ENCODE data around the gene MYH1.

The MYH1 gene

GRCh38 chr17:10518271-10519037, at the start of gene MYH1:
Gene MYH1 (minus strand): TSS chr17:10518542. CDS start chr17:10516642, 1,900 bp downstream.
- TF ChIP-seq GATA2 (IDR thresholded peaks at IDR 0.05; ENCODE audit: low read depth, low read length) = no peak
- no peak for TF ChIP-seq GATA3 (IDR thresholded peaks at IDR 0.05; ENCODE audit: low read depth, low read length)

GRCh38 chr17:10563991-10564660, 45.8 kb upstream of the MYH1 start:
- TF ChIP-seq GATA2 (IDR thresholded peaks at IDR 0.05; ENCODE audit: low read depth, low read length) (no peak), GATA3 (IDR thresholded peaks at IDR 0.05; ENCODE audit: low read depth, low read length) (no peak)

DNA sequence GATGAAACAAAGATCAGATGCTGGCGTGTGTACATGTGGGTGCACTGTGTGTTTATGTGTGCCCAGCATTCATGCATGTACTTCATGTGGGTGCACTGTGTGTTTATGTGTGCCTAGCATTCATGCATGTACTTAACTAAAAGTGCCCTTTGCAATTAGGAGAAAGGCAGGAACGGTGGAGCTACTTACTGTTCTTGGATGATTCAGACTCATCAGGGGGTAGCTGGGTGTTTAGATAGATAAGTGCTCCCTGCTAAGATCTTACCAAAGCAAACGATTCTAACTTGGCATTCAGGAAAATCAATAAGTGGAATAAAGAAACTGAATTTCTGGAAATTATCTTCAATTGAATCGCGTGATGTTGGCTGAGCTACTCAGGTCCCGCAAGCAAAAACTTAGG, 39.7 kb upstream of the MYH1 start:
- TF ChIP-seq GATA2 (IDR thresholded peaks at IDR 0.05; ENCODE audit: low read depth, low read length) = no peak
- TF ChIP-seq GATA3 (IDR thresholded peaks at IDR 0.05; ENCODE audit: low read depth, low read length) = no peak

GRCh38 chr17:10557422-10557821, 39.1 kb upstream of the MYH1 start:
- TF ChIP-seq GATA2 (IDR thresholded peaks at IDR 0.05; ENCODE audit: low read depth, low read length) (no peak), GATA3 (IDR thresholded peaks at IDR 0.05; ENCODE audit: low read depth, low read length) (no peak)

GRCh38 chr17:10556301-10557005, 38.1 kb upstream of the MYH1 start:
- TF ChIP-seq GATA2 (IDR thresholded peaks at IDR 0.05; ENCODE audit: low read depth, low read length) (no peak), GATA3 (IDR thresholded peaks at IDR 0.05; ENCODE audit: low read depth, low read length) (no peak)

GRCh38 chr17:10550014-10550413, 31.7 kb upstream of the MYH1 start:
- TF ChIP-seq GATA3 (IDR thresholded peaks at IDR 0.05; ENCODE audit: low read depth, low read length) (no peak), GATA2 (IDR thresholded peaks at IDR 0.05; ENCODE audit: low read depth, low read length) (no peak)

GRCh38 chr17:10549096-10549842, 30.9 kb upstream of the MYH1 start, which contains the start of gene MYH2:
Gene MYH2 (minus strand): TSS chr17:10549658. CDS start chr17:10547920, 1,738 bp downstream.
- TF ChIP-seq GATA2 (IDR thresholded peaks at IDR 0.05; ENCODE audit: low read depth, low read length) (no peak), GATA3 (IDR thresholded peaks at IDR 0.05; ENCODE audit: low read depth, low read length) (no peak)

GRCh38 chr17:10547351-10547750, 29.0 kb upstream of the MYH1 start:
- TF ChIP-seq GATA2 (IDR thresholded peaks at IDR 0.05; ENCODE audit: low read depth, low read length) = no peak
- TF ChIP-seq GATA3 (IDR thresholded peaks at IDR 0.05; ENCODE audit: low read depth, low read length) = no peak

DNA sequence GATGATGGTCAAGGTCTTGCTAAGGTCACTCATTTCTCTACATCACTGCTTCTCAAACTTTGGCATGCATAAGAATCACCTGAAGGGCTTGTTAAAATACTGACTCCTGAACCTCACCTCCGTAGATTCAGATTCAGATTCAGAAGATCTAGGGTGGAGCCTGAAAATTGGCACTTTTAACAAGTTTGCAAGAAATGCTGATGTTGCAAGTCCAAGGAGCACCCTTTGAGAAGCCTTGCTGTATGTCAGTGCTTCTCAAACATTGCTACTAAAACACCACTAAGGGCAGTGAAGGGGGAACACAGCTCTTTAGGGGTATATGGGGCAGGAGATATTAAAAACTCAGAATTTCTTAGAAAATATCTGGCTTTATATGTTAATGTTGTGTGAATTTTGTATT, 13.7 kb upstream of the MYH1 start:
- TF ChIP-seq GATA3 (IDR thresholded peaks at IDR 0.05; ENCODE audit: low read depth, low read length) = no peak
- no peak for TF ChIP-seq GATA2 (IDR thresholded peaks at IDR 0.05; ENCODE audit: low read depth, low read length)

- TF ChIP-seq GATA2 (IDR thresholded peaks at IDR 0.05; ENCODE audit: low read depth, low read length) (no peak), GATA3 (IDR thresholded peaks at IDR 0.05; ENCODE audit: low read depth, low read length) (no peak)
Measured at GRCh38 chr17:10527419-10527818, 9.1 kb upstream of the MYH1 start.

DNA sequence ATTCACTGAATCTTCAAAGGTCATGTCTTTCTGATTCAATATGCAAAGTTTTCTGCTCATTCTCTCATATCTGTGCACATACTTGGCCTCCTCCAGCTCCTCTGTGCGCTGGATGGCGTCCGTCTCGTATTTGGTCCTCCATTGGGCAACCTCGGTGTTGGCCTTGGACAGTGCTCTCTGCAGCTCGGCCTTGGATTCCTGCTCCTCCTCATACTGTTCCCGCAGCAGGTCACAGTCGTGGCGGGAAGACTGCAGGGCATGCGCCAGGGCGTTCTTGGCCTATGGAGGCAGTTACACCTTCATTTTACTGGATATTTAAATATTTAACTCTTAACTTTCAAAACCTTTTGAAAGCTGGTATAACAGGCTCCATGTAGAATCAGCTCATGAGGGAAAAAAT, 8.2 kb upstream of the MYH1 start:
- TF ChIP-seq GATA3 (IDR thresholded peaks at IDR 0.05; ENCODE audit: low read depth, low read length) = no peak
- TF ChIP-seq GATA2 (IDR thresholded peaks at IDR 0.05; ENCODE audit: low read depth, low read length) = no peak

DNA sequence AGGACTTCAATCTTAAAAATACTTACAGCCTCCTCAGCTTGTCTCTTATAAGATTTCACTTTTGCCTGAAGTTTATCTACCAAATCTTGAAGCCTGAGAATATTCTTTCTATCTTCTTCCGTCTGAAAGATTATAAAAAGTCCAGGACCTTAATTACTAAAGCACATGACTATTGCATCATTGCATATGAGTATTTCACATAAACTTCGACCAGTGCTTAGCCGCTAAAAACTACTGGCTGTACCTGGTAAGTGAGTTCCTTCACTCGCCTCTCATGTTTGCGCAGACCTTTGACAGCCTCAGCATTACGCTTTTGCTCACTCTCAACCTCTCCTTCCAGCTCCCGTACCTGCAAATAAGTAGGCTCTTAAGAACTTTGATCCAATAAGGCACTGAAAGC, 4.7 kb upstream of the MYH1 start:
- TF ChIP-seq GATA2 (IDR thresholded peaks at IDR 0.05; ENCODE audit: low read depth, low read length) (no peak), GATA3 (IDR thresholded peaks at IDR 0.05; ENCODE audit: low read depth, low read length) (no peak)

DNA sequence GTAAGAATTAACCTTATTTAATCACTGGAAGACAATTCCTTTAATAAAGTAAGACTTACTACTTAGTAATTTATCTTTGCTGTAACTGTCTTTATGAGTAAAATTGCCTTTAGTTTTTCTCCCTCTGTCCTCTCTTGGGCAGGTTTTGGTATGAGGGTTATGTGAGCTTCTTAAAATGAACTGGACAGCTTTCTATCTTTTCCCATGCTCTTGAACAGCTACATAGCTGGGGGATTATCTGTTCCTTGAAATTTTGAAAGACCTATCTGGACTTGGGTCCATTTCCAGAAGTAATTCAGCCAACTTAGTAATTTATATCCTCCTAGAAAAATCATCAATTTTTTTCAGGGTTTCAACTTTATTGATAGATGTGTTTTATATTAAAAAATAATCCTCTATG, 3.6 kb upstream of the MYH1 start:
- TF ChIP-seq GATA3 (IDR thresholded peaks at IDR 0.05; ENCODE audit: low read depth, low read length) (no peak), GATA2 (IDR thresholded peaks at IDR 0.05; ENCODE audit: low read depth, low read length) (no peak)

- no peak for TF ChIP-seq GATA2 (IDR thresholded peaks at IDR 0.05; ENCODE audit: low read depth, low read length)
- no peak for TF ChIP-seq GATA3 (IDR thresholded peaks at IDR 0.05; ENCODE audit: low read depth, low read length)
Measured at GRCh38 chr17:10516638-10517037, 1.7 kb downstream of the MYH1 start.

Measured in SH-SY5Y (cell line).